Spinal cord (tissue), 10 donors: ENCODE results near the gene MLX. TPM values are rescaled to one million over a fixed set of nuclear protein-coding genes. Genes with fewer than 3 reads are reported as not detected.
A peak's percentile ranks its signal among the peaks of the same experiment; 100 is the strongest.
"Not testable (repeated sequence)": the region's sequence is repeated elsewhere in the genome, so short reads cannot be mapped to it uniquely, and the experiment has no call there.

Experiments
- DNase-seq, 6 donors: peaks; one replicate each; pipeline versions ENCODE4 v3.0.0 to v3.0.0-alpha.2; 2013 to 2015; ENCODE audit warnings: low spot score in 6 of 6, low read depth in 4 of 6
- H3K27ac ChIP-seq: one replicate; pipeline ENCODE4 v1.5.1; 2013; ENCODE audit warnings: low read depth, low read length, control low read depth
- H3K27me3 ChIP-seq: one replicate; pipeline ENCODE4 v1.6.1; 2013; ENCODE audit warnings: low read length; ENCODE audit not compliant: control insufficient read depth, insufficient read depth
- H3K36me3 ChIP-seq: one replicate; pipeline ENCODE4 v1.6.1; 2013; ENCODE audit warnings: low read length; ENCODE audit not compliant: control insufficient read depth, insufficient read depth
- H3K4me1 ChIP-seq: one replicate; pipeline ENCODE4 v1.6.1; 2013; ENCODE audit warnings: low read length; ENCODE audit not compliant: control insufficient read depth, insufficient read depth
- H3K4me3 ChIP-seq: one replicate; pipeline ENCODE4 v1.5.1; 2013; ENCODE audit warnings: low read depth, low read length, control low read depth
- H3K9me3 ChIP-seq: one replicate; pipeline ENCODE4 v1.6.1; 2013; ENCODE audit warnings: low read length; ENCODE audit not compliant: control insufficient read depth, insufficient read depth
- WGBS: methylation state at CpG from one replicate; pipeline ENCODE4 v1.1.5; 2013; ENCODE audit warnings: missing lambda C conversion rate; ENCODE audit not compliant: insufficient coverage; 5-methylcytosine and 5-hydroxymethylcytosine counted together
- polyA plus RNA-seq, 2 donors: library from polyadenylated mRNA; unstranded; fragments of 120-200 nt; gene quantifications; one replicate each; pipeline ENCODE4 v1.2.1, GENCODE V29; 2013; ENCODE audit not compliant: insufficient read length in 2 of 2
- total RNA-seq, 2 donors: library from RNA; depleted of rRNA in 1 of 2; stranded (reverse); fragments of 120-200 nt in 1 of 2; fragments of >200 nt in 1 of 2; gene quantifications; one replicate each; pipeline versions ENCODE4 v1.2.3 to v1.2.4, GENCODE V29; 2013 to 2014
- donor health status: healthy.

The MLX gene
- total and polyA plus RNA-seq, 4 donors = 20.3 to 45.4 (median 30.2) TPM

DNA sequence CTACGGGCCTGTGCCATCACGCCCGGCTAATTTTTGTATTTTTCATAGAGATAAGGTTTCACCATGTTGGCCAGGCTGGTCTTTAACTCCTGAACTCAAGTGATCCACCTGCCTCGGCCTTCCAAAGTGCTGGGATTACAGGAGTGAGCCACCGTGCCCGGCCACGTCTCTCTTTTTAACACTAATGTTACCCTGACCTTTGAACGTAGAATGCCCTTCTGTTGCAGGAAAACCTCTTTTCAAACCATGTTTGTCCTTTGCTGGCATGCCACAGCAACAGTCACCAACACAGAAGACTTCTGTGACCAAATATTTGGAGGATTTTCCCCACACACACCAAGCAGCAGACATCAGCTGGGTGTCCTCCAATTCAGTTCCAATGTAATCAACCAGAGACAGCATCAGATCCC lies 22.0 kb upstream of the MLX start:
- Histone ChIP-seq H3K4me1 (peaks cover 17% of the 10 kb centered on the region), H3K27me3 (no peaks in the 10 kb centered on the region), H3K27ac (no peak overlapping the region), H3K36me3 (peaks cover 55% of the 10 kb centered on the region), H3K4me3 (no peak overlapping the region), H3K9me3 (no peaks in the 10 kb centered on the region)
- WGBS = 72% methylated on average over 8 of the region's 8 CpGs
- DNase-seq = no peak

DNA sequence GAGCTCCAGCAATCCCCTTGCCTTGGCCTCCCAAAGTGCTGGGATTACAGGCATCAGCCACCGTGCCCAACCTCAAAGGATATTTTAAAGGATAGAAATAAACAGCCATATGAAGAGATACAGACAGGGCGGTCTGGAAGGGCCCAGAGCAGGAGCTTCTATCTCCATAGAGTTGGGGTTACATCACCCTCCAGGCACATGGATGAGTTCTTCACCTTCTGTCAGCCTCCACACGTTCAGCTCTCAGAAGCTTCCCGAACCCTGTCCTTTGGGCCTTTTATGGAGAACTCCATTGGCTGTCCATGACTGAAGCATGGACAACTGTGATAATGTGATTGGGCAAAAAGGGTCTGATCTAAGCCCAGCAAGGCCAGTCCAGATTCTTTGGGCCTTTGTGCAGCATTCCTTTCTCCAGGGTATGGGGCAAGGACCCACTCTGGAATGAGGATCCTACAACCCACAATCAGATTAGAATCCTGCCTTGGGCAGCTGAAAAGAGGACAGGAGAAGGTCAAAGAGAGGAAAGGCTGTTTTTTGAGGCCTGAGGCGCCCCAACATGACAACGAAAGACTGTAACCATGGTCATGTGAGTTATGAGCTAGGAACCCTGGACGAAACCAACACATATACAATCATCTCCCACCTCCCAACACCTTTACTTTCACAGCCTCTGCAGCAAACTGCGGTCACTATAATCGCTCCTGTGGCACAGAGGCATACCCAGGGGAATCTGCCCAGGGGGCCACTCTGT lies 21.0 kb upstream of the MLX start:
- H3K27me3 ChIP-seq, H3K27ac ChIP-seq, H3K4me3 ChIP-seq, DNase-seq, H3K9me3 ChIP-seq: not testable (repeated sequence)
- 92% methylated on average over 2 of the region's 9 CpGs for WGBS
- H3K4me1 ChIP-seq = peaks cover 17% of the 10 kb centered on the region
- peaks cover 50% of the 10 kb centered on the region for H3K36me3 ChIP-seq

DNA sequence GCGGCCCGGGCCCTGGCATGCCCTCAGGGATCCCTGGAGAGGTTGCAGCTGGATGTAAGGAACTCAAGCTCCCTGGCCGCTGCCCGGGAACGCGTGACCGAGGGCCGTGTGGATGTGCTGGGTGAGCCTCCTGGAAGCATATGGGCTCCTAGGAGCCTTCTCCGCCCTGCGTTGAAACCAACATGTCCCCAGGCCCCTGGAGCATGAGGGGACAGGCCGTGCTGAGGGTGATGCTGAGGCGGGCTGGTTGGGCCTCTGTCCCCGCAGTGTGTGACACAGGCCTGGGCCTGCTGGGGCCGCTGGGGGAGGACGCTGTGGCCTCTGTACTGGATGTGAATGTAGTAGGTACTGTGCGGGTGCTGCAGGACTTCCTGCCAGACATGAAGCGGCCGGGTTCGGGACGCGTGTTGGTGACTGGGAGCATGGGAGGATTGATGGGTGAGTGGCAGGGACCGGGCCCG lies 19.9 kb upstream of the MLX start:
- Histone ChIP-seq H3K4me3 (no peak overlapping the region), H3K27me3 (no peaks in the 10 kb centered on the region), H3K4me1 (peaks cover 17% of the 10 kb centered on the region), H3K36me3 (peaks cover 41% of the 10 kb centered on the region), H3K9me3 (no peaks in the 10 kb centered on the region), H3K27ac (no peak overlapping the region)
- DNase-seq = no peak
- 86% methylated on average over 19 of the region's 23 CpGs for WGBS

DNA sequence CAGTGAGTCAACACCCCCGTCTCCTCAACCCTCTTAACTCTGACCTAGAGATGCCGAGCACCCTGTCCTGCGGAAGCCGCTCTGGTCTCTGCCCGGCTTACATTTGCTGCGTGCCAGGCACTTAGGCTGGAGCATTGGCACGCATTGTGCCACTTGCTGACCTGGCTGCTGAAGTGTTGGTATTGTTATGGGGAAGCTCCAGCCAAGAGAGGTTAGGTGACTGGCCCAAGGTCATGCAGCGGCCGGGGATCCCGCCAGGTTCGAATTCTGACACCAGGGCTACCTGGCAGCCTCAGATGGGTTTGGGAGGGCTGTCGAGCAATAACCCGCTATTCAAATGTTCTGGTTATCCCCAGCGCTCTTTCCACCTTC lies 19.2 kb upstream of the MLX start:
- H3K4me3 ChIP-seq = no peak overlapping the region
- H3K9me3 ChIP-seq = no peaks in the 10 kb centered on the region
- H3K27ac ChIP-seq = no peak overlapping the region
- 87% methylated on average over 11 of the region's 14 CpGs for WGBS
- H3K36me3 ChIP-seq = peaks cover 38% of the 10 kb centered on the region
- H3K4me1 ChIP-seq = peaks cover 20% of the 10 kb centered on the region
- H3K27me3 ChIP-seq = no peaks in the 10 kb centered on the region
- no peak for DNase-seq

DNA sequence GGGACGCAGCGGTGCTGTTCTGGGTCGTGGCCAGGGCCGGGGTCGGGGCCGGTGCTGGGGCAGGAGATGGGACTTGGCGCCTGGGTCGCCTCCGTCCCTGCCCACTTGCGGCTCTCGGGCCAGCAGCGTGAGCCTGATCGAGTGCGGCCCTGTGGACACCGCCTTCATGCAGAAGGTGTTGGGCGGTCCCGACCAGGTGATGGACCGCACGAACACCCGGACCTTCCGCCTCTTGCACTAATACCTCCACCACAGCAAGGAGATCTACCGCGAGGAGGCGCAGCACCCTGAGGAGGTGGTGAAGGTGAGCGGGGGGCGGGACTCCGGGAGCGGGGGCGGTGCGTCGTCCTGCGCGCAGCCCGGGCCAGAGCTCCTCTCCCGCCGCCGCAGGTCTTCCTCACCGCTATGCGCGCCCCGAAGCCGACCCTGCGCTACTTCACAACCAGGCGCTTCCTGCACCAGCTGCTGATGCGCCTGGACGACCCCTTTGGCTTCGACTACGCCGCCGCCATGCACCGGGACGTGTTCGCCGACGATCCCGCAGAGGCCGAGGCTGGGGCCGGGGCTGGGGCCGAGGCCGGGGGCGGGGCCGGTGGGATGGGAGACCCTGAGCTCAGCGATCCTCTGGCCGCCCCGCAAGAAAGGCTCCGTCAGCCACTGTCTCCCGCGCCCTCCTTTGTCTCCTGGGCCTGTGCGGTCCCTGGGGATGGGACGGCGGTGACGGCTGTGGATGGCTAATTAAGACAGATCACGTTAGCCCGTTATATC lies 18.6 kb upstream of the MLX start:
- Histone ChIP-seq H3K4me1 (peaks cover 25% of the 10 kb centered on the region), H3K9me3 (no peaks in the 10 kb centered on the region), H3K27me3 (no peaks in the 10 kb centered on the region), H3K4me3 (peak overlapping the region; percentile 29), H3K36me3 (peaks cover 38% of the 10 kb centered on the region), H3K27ac (no peak overlapping the region)
- DNase-seq = peak in 2 of 6 donors; percentile 72 to 90
- WGBS = 7% methylated on average over 65 of the region's 74 CpGs

DNA sequence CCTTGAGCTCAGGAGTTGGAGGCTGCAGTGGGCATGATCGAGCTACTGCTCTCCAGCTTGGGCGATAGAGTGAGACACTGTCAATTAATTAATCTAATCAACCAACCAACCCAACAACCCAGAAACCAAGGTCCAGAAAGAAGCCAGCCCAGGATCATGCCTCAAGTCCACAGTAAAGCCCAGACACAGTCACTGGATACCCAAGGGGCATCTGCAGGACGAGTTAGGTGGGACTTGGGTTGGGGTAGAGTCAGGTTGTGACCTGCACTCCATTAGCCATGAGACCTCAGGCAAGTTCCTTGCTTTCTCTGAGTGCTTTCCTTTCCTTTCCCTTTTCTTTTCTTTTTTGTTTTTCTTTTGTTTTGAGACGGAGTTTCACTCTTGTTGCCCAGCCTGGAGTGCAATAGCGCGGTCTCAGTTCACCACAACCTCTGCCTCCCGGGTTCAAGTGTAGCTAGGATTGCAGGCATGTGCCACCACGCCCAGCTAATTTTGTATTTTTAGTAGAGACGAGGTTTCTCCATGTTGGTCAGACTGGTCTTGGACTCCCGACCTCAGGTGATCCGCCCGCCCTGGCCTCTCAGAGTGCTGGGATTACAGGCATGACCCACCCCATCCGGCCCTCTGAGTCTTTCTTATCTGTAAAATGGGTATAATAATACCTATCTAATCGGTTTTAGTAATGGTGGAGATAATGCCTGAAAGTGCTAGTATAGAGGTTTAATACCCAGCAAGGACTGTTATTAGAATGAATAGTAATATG lies 17.7 kb upstream of the MLX start:
- Histone ChIP-seq H3K4me1 (peaks cover 34% of the 10 kb centered on the region), H3K9me3 (no peaks in the 10 kb centered on the region), H3K27ac (no peak overlapping the region), H3K4me3 (no peak overlapping the region), H3K27me3 (no peaks in the 10 kb centered on the region), H3K36me3 (peaks cover 38% of the 10 kb centered on the region)
- WGBS = 78% methylated on average over 7 of the region's 14 CpGs
- no peak for DNase-seq

DNA sequence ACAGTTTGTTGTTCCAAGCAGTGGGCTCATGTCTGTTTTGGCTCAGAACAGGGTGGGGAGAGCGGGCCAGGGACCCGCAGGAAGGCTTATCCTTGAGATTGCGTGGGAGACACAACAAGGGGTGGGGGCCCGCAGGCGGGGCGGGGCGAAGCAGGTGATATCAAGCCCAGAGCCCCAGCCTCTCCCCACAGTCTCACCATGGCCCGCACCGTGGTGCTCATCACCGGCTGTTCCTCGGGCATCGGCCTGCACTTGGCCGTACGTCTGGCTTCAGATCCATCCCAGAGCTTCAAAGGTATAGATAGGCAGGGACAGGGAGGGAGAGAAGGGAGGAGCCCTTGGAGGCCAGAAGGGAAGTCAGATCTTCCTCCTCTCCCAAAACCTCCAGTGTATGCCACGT lies 14.2 kb upstream of the MLX start, which contains the start of gene HSD17B1:
HSD17B1 (plus strand) TSS at position 188 of the 400 bp plus-strand sequence; CDS start at position 199, 11 bp downstream.
- H3K4me3 ChIP-seq = peak within 1 kb of the TSS; percentile 74
- WGBS = 100% methylated on average over 5 of the region's 15 CpGs
- H3K9me3 ChIP-seq, H3K27me3 ChIP-seq, H3K27ac ChIP-seq, DNase-seq: not testable (repeated sequence)
- H3K4me1 ChIP-seq = peaks cover 52% of the 10 kb centered on the region
- peaks cover 26% of the 10 kb centered on the region for H3K36me3 ChIP-seq

DNA sequence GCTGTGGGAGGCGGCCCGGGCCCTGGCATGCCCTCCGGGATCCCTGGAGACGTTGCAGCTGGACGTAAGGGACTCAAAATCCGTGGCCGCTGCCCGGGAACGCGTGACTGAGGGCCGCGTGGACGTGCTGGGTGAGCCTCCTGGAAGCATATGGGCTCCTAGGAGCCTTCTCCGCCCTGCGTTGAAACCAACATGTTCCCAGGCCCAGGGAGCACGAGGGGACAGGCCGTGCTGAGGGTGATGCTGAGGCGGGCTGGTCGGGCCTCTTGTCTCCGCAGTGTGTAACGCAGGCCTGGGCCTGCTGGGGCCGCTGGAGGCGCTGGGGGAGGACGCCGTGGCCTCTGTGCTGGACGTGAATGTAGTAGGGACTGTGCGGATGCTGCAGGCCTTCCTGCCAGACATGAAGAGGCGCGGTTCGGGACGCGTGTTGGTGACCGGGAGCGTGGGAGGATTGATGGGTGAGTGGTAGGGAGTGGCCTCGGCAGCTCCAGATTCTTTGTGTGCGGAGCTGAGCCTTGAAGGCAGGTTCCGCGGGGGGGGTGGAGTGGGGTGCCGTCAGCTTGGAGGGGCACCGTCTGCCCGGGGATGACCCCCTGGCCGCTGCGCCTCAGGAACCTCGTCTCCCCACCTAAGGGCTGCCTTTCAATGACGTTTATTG lies 13.6 kb upstream of the MLX start:
- no peak overlapping the region for H3K27ac ChIP-seq
- WGBS = 72% methylated on average over 44 of the region's 45 CpGs
- no peak for DNase-seq

DNA sequence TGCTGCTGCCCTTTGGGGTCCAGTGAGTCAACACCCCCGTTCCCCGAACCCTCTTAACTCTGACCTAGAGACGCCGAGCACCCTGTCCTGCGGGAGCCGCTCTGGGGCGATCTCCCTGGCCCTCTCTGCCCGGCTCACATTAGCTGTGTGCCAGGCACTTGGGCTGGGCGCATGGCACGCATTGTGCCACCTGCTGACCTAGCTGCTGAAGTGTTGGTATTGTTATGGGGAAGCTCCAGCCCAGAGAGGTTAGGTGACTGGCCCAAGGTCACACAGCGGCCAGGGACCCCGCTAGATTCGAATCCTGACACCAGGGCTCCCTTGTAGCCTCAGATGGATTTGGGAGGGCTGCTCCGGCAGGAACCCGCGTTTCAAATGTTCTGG lies 13.0 kb upstream of the MLX start:
- Histone ChIP-seq H3K9me3 (no peaks in the 10 kb centered on the region), H3K4me1 (peaks cover 41% of the 10 kb centered on the region), H3K27ac (peak overlapping the region; percentile 89), H3K27me3 (no peaks in the 10 kb centered on the region), H3K4me3 (peak overlapping the region; percentile 74), H3K36me3 (peaks cover 23% of the 10 kb centered on the region)
- no peak for DNase-seq
- 67% methylated on average over 13 of the region's 16 CpGs for WGBS

More for the DNA sequence above, 13.6 kb upstream of the MLX start:
- no peak overlapping the region for H3K4me3 ChIP-seq
- peaks cover 23% of the 10 kb centered on the region for H3K36me3 ChIP-seq
- peaks cover 47% of the 10 kb centered on the region for H3K4me1 ChIP-seq
- no peaks in the 10 kb centered on the region for H3K9me3 ChIP-seq
- no peaks in the 10 kb centered on the region for H3K27me3 ChIP-seq
